ENCODE data around the gene MRPL41. TPM values are rescaled to one million over a fixed set of nuclear protein-coding genes. Genes with fewer than 3 reads are reported as not detected.

Gene MRPL41
- total and polyA plus RNA-seq, 2 of the 13 experiments (the other 11 are each of a cell fraction or from before 2014, with no cell fraction given) = 20.9 to 54.0 TPM

GRCh38 chr9:137552022-137552768 lies 516 bp downstream of the MRPL41 start (continued):
- TF ChIP-seq ZNF12 (CRISPR knock-in tag; IDR thresholded peaks at IDR 0.05) (no peak), THRA (CRISPR knock-in tag; IDR thresholded peaks at IDR 0.05; ENCODE audit: borderline replicate concordance) (no peak), ZNF503 (CRISPR knock-in tag; IDR thresholded peaks at IDR 0.05) (no peak), STAT6 (CRISPR knock-in tag; IDR thresholded peaks at IDR 0.05; ENCODE audit: borderline replicate concordance) (no peak), ZNF121 (CRISPR knock-in tag; IDR thresholded peaks at IDR 0.05) (no peak; the same call in 1 of the 2 replicates), ZNF274 (CRISPR knock-in tag; IDR thresholded peaks at IDR 0.05) (peak; percentile 80), KAT2B (IDR thresholded peaks at IDR 0.05; ENCODE audit: borderline replicate concordance, low read depth, low read length) (no peak), NPAS2 (CRISPR knock-in tag; IDR thresholded peaks at IDR 0.05; ENCODE audit: borderline replicate concordance) (no peak), ZBTB10 (CRISPR knock-in tag; IDR thresholded peaks at IDR 0.05; ENCODE audit: borderline replicate concordance) (no peak), SNAI1 (CRISPR knock-in tag; IDR thresholded peaks at IDR 0.05; ENCODE audit: borderline replicate concordance) (no peak), ZEB1 (IDR thresholded peaks at IDR 0.05; ENCODE audit: insufficient replicate concordance, low read depth) (no peak), REXO4 (CRISPR knock-in tag; IDR thresholded peaks at IDR 0.05; ENCODE audit: borderline replicate concordance) (no peak), SP1 (IDR thresholded peaks at IDR 0.05) (no peak), SP1 (CRISPR knock-in tag; IDR thresholded peaks at IDR 0.05) (no peak), SNRNP70 (IDR thresholded peaks at IDR 0.05; ENCODE audit: low read depth, low read length) (no peak), ZNF639 (CRISPR knock-in tag; conservative IDR thresholded peaks at IDR 0.05) (no peak), HMG20B (CRISPR knock-in tag; conservative IDR thresholded peaks at IDR 0.05) (no peak), SP140L (CRISPR knock-in tag; IDR thresholded peaks at IDR 0.05; ENCODE audit: borderline replicate concordance) (no peak), ZNF451 (CRISPR knock-in tag; IDR thresholded peaks at IDR 0.05) (no peak)

Measured in HepG2 (cell line).